Activated CD8-positive, alpha-beta memory T cell treated with anti-CD3 and anti-CD28 coated beads for 36 hours (primary cell): Measurements from ENCODE around the gene ESR2. TPM values are rescaled to one million over a fixed set of nuclear protein-coding genes. Genes with fewer than 3 reads are reported as not detected.

Experiments
- CTCF ChIA-PET: fragments of 350-600 bp; sonication (Branson Sonifier 250); formaldehyde crosslinking; loops from one replicate; lab custom pipeline; 2021; ENCODE audit warnings: antibody characterized with exemption; lab: Charles Lee
- POLR2A ChIA-PET: fragments of 350-600 bp; sonication (Branson Sonifier 250); formaldehyde crosslinking; loops from one replicate; lab custom pipeline; 2021; ENCODE audit warnings: antibody characterized with exemption; lab: Charles Lee
- total RNA-seq, 2 experiments: library from RNA; stranded (reverse); gene quantifications; one replicate each; pipeline ENCODE4 v1.2.3, GENCODE V29; 2021

The ESR2 gene
- total RNA-seq, 2 experiments from 2014 or later = 2.0 to 2.1 TPM

- ChIA-PET POLR2A (no interaction called here), CTCF (no interaction called here)
Measured at GRCh38 chr14:64117671-64118402, 176.3 kb downstream of the ESR2 start.

GRCh38 chr14:64115401-64115800 lies 178.8 kb downstream of the ESR2 start:
- ChIA-PET CTCF (no interaction called here), POLR2A (no interaction called here)

- POLR2A ChIA-PET = no interaction called here
- CTCF ChIA-PET = no interaction called here
Measured at GRCh38 chr14:64114796-64115195, 179.4 kb downstream of the ESR2 start.

GRCh38 chr14:64114166-64114565 lies 180.0 kb downstream of the ESR2 start:
- ChIA-PET POLR2A (no interaction called here), CTCF (no interaction called here)

GRCh38 chr14:64112867-64113678 lies 181.1 kb downstream of the ESR2 start:
- ChIA-PET POLR2A (no interaction called here), CTCF (no interaction called here)

DNA sequence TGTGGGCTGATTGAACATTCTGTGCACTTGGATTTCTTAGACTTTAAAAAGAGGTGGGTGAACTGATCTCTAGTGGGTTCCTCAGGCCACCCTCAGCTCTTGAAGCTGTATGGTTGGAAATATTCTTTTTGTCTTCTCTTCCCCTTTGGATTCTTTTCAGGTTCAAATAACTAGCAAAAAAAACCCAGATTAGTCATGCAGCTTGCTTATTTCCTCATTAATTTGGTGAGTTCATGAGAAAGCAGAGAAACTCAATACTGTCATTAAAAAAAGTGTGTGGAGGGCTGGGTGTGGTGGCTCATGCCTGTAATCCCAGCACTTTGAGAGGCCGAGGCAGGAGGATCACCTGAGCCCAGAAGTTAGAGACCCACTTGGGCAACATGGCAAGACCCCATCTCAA lies 183.4 kb downstream of the ESR2 start:
- POLR2A ChIA-PET = no interaction called here
- CTCF ChIA-PET = no interaction called here

DNA sequence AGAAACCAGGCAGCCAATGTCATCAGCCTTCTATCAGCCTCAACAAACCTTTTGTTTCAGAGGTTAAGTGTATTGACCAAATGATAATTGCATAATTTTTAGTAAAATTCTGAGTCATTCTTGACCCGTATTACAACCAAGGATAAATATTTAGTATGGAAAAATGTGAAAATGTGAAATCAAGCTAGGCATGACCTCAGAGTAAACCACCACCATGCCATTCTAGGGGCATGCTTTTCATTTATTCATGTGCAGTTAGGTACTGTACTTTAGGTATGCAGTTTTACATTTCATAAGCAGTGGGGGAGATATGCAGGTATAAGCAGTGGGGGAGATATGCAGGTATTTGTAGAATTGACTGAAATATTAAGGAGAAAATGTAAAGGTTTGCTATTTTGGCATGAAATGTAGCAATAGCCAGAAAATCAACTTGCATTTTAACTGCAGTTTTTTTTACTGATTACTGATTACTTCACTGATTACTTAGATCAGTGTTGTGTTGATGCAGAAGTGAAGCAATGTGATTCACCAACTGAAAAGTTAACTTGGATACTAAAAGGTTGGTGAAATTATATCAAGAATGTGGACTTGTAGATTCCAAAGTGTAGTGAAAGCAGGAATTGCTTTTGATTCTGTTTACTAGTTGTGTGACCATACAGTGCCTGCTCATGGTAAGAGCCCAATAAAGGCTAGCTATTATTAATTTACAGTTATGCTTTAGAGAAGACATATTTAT lies 184.2 kb downstream of the ESR2 start:
- POLR2A ChIA-PET = no interaction called here
- CTCF ChIA-PET = no interaction called here

DNA sequence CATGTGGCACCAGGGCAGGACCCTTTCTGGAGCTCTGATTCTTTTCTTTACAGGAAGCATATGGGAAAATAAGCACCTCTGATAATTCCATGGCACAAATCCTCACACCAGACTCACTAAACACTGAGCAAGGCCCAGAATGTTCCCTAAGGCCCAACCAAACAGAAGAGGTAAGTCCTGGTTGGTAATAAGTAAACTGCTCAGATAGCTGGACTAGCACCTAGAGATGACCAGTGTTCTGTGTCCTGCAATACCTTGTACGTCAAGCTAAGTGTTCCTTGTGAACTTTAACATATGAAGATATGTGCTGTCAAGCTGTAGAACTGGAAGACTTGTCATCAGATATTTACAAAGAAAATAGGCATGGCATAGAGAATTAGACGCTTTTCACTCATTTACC lies 186.7 kb downstream of the ESR2 start:
- ChIA-PET CTCF (interaction anchor here (0.7 kb wide), 1 partner anchor 10 kb away, joined by 3 read pairs; no protein-coding TSS in a partner anchor), POLR2A (no interaction called here)

GRCh38 chr14:64098120-64098519 lies 196.1 kb downstream of the ESR2 start:
- ChIA-PET CTCF (no interaction called here), POLR2A (no interaction called here)

GRCh38 chr14:64095620-64096019 lies 198.6 kb downstream of the ESR2 start:
- ChIA-PET CTCF (no interaction called here), POLR2A (no interaction called here)

DNA sequence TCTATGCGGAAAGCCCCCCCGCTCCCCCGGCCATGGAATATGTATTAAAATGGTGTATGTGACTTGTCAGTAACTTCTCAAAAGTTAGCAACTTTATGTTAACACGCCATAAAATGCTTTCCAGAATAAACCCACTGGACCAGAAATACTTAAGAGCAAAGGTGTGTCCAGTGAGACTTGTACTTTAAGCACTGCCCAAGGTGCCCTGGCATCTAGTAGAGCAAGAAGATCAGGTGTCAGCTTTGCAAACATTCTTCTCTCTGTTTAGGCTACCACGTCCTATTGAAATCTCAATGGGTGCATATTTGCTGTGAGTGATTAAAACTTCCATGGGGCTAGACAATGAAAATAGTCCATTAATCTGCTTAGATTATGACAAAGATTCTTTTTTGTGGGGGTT lies 201.2 kb downstream of the ESR2 start:
- POLR2A ChIA-PET = no interaction called here
- CTCF ChIA-PET = no interaction called here

DNA sequence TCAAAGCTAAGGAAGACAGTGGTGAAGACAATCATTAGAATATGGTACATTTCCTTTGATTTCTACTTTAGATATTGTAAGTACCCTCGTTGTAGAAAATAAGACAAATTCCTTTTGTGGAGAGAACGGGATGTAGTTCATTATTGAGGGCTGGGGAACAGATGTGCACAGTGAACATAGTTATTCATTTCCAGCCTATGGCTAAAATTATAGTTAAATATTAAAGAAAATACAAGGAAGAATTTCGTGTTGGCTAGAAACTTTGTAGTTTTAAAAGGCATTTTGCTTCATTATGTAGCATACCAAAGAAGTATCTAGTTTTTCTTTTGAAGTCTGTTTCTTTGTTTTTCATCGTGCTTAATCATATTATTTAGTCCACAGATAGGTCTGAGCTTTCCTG lies 201.8 kb downstream of the ESR2 start:
- ChIA-PET CTCF (no interaction called here), POLR2A (no interaction called here)

- CTCF ChIA-PET = no interaction called here
- POLR2A ChIA-PET = no interaction called here
Measured at GRCh38 chr14:64091217-64091616, 203.0 kb downstream of the ESR2 start.

GRCh38 chr14:64089920-64090319 lies 204.3 kb downstream of the ESR2 start:
- ChIA-PET POLR2A (no interaction called here), CTCF (no interaction called here)

DNA sequence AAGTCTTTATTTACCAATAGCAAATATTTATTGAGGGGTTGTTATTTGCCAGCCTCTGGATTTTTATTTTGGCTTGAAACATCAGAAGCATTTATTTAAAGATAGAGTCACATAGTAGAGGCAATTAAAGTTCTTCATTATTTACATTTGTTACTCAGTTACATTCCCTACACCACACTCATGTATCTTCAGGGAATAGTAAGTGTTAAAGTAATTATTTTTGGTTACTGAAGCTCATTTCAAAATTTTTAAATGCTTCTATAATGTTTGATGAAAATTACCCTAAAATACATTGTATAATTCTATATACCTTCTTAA lies 205.6 kb downstream of the ESR2 start:
- ChIA-PET POLR2A (no interaction called here), CTCF (no interaction called here)

DNA sequence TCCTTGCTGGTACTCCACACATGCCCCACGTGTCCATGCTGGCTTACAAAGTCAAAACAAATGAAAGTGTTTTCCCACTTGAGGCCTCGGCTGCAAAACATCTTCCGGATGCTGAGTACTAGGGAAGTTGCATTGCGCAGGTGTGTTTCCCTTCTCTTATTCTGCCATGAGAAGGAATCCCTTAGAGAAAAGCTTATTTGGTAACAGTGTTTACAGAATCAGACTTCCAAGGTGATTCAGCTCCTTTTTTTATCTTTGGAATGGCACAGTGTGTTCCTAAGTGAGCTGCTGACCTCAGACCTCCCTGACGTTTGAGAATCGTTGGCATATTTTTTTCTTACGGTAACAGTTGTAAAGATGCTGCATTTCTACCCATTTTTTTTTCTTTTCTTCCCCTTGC lies 211.3 kb downstream of the ESR2 start:
- POLR2A ChIA-PET = no interaction called here
- CTCF ChIA-PET = no interaction called here

DNA sequence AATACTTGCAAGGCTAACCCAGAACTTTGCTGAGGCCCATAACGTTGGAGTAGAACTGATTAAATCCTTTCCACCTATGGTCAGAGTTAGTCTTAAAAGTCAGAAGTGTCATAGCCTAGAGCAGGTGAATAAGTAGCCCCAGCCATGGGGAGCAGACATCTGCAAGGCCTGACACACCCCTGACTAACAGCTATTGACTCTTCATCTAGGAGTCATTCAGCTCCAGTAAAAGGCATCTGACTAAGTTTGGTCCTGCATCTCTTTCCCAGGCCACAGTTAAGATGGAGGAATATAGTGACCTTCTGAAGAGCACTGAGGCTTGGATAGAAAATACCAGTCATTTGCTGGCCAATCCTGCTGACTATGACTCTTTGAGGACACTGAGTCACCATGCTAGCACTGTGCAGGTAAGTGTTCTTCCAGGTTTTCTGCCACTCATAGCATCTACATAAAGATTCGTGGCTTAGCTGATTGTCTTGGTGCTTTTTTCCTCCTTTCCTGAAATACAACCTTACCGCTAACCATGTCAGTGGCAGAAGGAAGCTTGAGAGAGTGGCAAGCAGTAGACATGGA lies 212.9 kb downstream of the ESR2 start:
- POLR2A ChIA-PET = no interaction called here
- CTCF ChIA-PET = interaction anchor here (0.6 kb wide), 1 partner anchor 17 kb away, joined by 7 read pairs; no protein-coding TSS in a partner anchor

GRCh38 chr14:64080452-64080851 lies 213.7 kb downstream of the ESR2 start:
- CTCF ChIA-PET = no interaction called here
- POLR2A ChIA-PET = no interaction called here

DNA sequence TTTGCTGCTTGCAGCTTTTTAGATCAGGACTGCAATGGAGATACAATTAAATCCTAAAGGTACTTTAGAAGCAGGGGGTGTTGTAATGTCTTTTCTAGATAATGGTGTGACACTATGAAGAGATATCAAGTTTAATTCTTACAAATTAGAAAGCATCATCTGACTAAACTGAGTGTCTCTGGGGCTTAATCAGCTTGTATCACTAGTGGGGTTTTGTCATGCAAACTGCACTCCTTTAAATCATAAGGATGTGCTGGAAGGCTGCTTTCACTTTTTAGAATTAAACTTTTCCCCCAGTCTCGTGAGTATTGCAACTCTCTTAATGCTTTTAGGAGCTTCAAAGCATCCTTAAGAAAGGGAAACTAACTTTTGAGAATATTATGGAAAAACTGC lies 218.6 kb downstream of the ESR2 start:
- CTCF ChIA-PET = no interaction called here
- POLR2A ChIA-PET = interaction anchor here (0.6 kb wide), 1 partner anchor 82 kb away, joined by 4 read pairs; no protein-coding TSS in a partner anchor
